GM12878 (cell line): ENCODE measurements around the gene OMP.

Experiments used
- CEBPB ChIP-seq, 2 experiments: fragments of 150-350 bp in 1 of 2; IDR thresholded peaks; 2 replicates each; pipeline ENCODE4 v1.6.1; 2012 to 2014; ENCODE audit warnings: low read depth in 2 of 2, low read length in 2 of 2, borderline replicate concordance in 1 of 2, inconsistent platforms in 1 of 2
- LARP7 ChIP-seq: fragments of 450-650 bp; IDR thresholded peaks from 2 replicates; pipeline ENCODE4 v1.6.1; 2017; ENCODE audit warnings: mild to moderate bottlenecking
- TCF12 ChIP-seq: IDR thresholded peaks from 2 replicates; pipeline ENCODE4 v1.6.1; 2011; ENCODE audit warnings: low read depth, mild to moderate bottlenecking, low read length
- TF ChIP-seq, protein P1 (sequence below), 3 experiments: IDR thresholded peaks in 2 of 3; conservative IDR thresholded peaks in 1 of 3; 2 replicates each; pipeline ENCODE4 v1.5.1; 2011; ENCODE audit warnings: low read depth in 3 of 3, low read length in 3 of 3, mild to moderate bottlenecking in 3 of 3, control low read depth in 2 of 3, moderate library complexity in 2 of 3, inconsistent platforms in 1 of 3, mixed read lengths in 1 of 3; ENCODE audit not compliant: control insufficient read depth in 2 of 3, insufficient read depth in 1 of 3; ENCODE audit errors: extremely low read depth in 1 of 3
- TF ChIP-seq, protein P2 (sequence below): IDR thresholded peaks from 2 replicates; pipeline ENCODE4 v1.6.1; 2012; ENCODE audit warnings: low read depth, low read length, improper control_type of control experiment
- TF ChIP-seq, protein P3 (sequence below): IDR thresholded peaks from 2 replicates; pipeline ENCODE4 v1.6.1; 2011; ENCODE audit warnings: low read depth, low read length, improper control_type of control experiment, borderline replicate concordance
- TF ChIP-seq, protein P4 (sequence below): IDR thresholded peaks from 2 replicates; pipeline ENCODE4 v1.6.1; 2011; ENCODE audit warnings: mild to moderate bottlenecking, low read depth, low read length, moderate library complexity; ENCODE audit not compliant: insufficient replicate concordance

DNA sequence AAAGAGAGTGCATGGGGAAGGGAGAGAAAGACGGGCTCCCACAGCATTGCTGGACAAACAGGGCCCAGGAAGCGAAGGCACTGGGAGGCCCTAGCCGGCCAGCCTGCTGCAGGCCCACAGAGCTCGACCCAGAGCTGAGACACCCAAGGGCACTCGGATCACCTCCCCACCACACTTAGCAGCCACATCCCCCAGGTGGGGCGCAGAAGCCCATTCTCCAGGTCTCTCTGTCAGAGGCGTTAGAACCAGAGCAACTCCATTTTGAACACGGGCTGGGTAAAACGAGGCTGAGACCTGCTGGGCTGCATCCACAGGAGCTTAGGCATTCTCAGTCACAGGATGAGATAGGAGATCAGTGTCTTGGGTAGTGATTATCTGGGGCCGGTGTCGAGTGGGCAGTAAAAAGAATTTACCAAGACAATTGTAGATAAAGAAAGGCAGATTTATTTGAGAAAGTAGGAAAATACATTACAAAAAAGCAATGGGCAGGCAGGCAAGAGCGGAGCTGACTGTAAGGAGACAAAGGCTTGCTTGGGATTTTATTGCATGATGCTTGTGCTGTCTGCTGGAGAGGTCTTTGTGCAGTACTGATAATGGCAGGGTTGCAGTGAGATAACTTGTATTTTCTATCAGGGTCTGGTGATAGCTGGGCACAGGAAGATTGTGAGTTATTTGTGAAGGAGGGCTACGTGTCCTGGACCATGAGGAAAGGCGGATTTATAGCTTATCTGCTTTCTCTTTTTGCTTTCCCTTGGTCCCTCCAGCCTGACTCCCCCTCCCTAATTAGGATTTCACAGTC lies 49.2 kb upstream of the OMP start:
- TF ChIP-seq, protein P1, sequence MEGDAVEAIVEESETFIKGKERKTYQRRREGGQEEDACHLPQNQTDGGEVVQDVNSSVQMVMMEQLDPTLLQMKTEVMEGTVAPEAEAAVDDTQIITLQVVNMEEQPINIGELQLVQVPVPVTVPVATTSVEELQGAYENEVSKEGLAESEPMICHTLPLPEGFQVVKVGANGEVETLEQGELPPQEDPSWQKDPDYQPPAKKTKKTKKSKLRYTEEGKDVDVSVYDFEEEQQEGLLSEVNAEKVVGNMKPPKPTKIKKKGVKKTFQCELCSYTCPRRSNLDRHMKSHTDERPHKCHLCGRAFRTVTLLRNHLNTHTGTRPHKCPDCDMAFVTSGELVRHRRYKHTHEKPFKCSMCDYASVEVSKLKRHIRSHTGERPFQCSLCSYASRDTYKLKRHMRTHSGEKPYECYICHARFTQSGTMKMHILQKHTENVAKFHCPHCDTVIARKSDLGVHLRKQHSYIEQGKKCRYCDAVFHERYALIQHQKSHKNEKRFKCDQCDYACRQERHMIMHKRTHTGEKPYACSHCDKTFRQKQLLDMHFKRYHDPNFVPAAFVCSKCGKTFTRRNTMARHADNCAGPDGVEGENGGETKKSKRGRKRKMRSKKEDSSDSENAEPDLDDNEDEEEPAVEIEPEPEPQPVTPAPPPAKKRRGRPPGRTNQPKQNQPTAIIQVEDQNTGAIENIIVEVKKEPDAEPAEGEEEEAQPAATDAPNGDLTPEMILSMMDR (IDR thresholded peaks at IDR 0.05 in 2 of 3, conservative IDR thresholded peaks at IDR 0.05 in 1 of 3; ENCODE audit: control insufficient read depth in 2 of 3, extremely low read depth in 1 of 3, insufficient read depth in 1 of 3, low read depth in 3 of 3, low read length in 3 of 3) = no peak
- TF ChIP-seq, protein P2, sequence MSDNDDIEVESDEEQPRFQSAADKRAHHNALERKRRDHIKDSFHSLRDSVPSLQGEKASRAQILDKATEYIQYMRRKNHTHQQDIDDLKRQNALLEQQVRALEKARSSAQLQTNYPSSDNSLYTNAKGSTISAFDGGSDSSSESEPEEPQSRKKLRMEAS = no peak
- TF ChIP-seq TCF12 = no peak
- TF ChIP-seq CEBPB (IDR thresholded peaks at IDR 0.05; ENCODE audit: borderline replicate concordance in 1 of 2, low read depth in 2 of 2, low read length in 2 of 2) = no peak
- TF ChIP-seq, protein P3, sequence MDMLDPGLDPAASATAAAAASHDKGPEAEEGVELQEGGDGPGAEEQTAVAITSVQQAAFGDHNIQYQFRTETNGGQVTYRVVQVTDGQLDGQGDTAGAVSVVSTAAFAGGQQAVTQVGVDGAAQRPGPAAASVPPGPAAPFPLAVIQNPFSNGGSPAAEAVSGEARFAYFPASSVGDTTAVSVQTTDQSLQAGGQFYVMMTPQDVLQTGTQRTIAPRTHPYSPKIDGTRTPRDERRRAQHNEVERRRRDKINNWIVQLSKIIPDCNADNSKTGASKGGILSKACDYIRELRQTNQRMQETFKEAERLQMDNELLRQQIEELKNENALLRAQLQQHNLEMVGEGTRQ = no peak
- TF ChIP-seq, protein P4, sequence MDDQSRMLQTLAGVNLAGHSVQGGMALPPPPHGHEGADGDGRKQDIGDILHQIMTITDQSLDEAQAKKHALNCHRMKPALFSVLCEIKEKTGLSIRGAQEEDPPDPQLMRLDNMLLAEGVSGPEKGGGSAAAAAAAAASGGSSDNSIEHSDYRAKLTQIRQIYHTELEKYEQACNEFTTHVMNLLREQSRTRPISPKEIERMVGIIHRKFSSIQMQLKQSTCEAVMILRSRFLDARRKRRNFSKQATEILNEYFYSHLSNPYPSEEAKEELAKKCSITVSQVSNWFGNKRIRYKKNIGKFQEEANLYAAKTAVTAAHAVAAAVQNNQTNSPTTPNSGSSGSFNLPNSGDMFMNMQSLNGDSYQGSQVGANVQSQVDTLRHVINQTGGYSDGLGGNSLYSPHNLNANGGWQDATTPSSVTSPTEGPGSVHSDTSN = no peak
- no peak for TF ChIP-seq LARP7
